Measurements from ENCODE around the gene ABCG2.
"Not testable (repeated sequence)": the region's sequence is repeated elsewhere in the genome, so short reads cannot be mapped to it uniquely, and the experiment has no call there.

The ABCG2 gene

DNA sequence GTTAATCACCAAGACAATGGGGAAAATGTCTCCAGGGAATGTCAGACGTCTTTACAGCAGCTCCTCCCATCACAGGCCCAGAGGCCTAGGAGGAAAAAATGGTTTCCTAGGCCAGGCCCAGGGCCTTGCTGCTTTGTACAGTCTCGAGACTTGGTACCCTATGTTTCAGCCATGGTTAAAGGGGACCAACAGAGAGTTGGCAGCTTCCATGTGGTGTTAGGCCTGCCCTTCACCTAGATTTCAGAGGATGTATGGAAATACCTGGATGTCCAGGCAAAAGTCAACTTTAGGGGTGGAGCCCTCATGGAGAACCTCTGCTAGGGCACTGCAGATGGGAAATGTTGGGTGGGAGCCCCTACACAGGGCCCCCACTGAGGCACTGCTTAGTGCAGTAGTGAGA lies 38.5 kb downstream of the ABCG2 start:
- in situ Hi-C loops (cut with MboI; ENCODE audit: low sequenced_read_pairs), result no loop called here

DNA sequence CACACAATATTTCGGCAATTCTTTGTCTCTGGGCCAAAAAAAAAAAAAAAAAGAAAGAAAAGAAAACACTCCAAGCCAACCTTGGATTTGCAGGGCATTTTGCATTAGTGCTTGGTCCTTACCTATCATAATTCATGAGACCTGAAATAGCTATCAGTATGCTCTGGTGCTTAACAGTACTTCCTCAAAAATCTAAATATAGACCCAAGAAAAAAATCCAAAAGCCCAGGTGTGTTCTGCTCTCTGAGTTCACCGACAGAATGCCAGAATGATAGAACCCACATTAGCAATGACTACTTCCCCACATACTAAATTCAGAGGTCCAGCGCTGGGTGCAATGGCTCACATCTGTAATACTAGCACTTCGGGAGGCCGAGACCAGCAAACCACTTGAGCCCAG lies 42.9 kb downstream of the ABCG2 start:
- in situ Hi-C loops (cut with MboI; ENCODE audit: low sequenced_read_pairs), result no loop called here

DNA sequence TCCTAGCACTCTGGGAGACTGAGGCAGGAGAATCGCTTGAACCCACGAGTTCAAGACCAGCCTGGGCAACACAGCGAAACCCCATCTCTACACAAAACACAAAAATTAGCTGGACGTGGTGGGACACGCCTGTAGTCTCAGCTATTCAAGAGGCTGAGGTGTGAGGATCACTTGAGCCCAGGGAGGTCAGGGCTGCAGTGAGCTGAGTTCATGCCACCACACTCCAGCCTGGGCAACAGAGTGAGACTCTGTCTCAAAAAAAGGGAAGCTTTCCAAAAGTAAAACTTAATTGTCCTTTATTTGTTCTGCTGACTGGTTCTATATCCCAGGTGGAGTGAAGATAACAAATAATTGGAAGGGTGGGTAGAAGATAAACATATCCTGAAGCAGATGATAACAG lies 45.6 kb downstream of the ABCG2 start:
- in situ Hi-C loops (cut with MboI; ENCODE audit: low sequenced_read_pairs), result no loop called here

DNA sequence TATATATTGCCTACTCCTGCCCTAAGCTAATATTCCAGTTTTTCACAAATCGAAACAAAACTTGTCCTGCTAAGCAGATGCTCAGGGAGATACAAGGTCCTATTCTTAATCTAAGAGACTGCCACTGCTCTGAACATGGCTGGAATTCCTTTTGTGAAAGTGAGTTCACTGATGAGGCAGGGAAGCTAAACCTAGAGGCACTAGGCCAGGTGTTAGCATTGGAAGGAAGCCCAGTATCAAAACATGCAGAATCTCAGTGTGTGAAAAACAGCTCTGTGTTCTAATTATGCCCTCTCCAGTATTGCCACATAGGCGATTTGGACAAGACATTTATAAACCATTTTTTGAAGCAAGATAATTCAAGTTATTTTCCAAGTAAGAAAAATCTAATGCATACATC lies 47.6 kb downstream of the ABCG2 start:
- in situ Hi-C loops (cut with MboI; ENCODE audit: low sequenced_read_pairs), result no loop called here

DNA sequence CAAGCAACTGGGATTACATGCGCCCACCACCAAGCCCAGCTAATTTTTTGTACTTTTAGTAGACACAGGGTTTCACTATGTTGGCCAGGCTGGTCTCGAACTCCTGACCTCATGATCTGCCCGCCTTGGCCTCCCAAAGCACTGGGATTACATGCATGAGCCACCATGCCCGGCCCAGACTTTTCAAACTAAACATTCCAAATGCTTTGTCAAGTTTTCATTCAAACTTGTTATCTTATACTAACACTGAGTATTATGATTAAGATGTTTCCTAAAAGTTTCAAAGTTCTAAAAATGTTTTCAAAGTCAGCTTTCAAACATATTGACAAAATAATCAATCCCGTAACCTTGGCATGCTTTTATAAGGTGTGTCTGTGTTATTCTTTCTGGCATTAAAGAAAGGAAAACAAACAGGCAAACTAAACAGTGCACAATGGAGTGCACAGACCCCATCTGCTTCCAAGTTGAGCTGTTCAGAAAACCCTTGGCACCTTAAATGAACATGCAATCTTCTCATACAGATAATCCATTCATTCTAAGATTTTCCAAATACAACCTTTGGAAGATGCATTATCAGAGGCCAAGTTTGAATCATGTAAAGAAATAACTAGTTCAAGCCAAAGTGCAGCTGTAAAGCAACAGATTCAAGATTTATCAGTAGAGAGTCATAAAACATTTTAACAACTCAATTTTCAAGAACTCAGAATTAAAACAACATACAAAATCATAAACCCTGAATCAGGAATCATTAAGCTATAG lies 49.1 kb downstream of the ABCG2 start:
- in situ Hi-C loops (cut with MboI; ENCODE audit: low sequenced_read_pairs), result no loop called here

DNA sequence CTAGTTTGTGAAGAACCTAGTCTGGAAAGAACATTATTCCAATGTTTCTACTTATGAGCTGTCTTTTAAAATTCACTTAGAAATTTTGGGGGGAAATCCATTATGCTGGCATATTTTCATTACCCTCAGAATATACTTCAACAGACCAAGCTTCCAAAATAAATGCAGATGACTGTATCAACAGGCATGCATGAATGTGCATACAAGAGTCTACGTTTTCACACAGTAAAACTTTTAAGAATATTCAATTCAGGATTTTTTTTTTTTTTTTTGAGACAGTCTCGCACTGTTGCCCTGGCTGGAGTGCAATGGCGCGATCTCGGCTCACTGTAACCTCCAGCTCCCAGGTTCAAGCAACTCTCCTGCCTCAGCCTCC lies 49.7 kb downstream of the ABCG2 start:
- in situ Hi-C loops (cut with MboI; ENCODE audit: low sequenced_read_pairs), result no loop called here

DNA sequence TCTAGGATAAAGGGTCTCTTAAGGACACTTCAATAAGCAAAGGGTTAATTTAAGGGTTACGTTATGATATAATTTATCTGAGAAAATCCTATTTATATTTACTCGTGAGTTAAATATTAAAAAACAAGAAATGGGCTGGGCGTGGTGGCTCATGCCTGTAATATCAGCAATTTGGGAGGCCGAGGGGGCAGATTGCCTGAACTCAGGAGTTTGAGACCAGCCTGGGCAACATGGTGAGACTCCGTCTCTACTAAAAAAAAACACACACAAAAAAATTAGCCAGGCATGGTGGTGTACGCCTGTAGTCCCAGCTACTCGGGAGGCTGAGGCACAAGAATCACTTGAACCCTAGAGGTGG lies 50.4 kb downstream of the ABCG2 start:
- in situ Hi-C loops (cut with MboI; ENCODE audit: low sequenced_read_pairs), result not testable (repeated sequence)

DNA sequence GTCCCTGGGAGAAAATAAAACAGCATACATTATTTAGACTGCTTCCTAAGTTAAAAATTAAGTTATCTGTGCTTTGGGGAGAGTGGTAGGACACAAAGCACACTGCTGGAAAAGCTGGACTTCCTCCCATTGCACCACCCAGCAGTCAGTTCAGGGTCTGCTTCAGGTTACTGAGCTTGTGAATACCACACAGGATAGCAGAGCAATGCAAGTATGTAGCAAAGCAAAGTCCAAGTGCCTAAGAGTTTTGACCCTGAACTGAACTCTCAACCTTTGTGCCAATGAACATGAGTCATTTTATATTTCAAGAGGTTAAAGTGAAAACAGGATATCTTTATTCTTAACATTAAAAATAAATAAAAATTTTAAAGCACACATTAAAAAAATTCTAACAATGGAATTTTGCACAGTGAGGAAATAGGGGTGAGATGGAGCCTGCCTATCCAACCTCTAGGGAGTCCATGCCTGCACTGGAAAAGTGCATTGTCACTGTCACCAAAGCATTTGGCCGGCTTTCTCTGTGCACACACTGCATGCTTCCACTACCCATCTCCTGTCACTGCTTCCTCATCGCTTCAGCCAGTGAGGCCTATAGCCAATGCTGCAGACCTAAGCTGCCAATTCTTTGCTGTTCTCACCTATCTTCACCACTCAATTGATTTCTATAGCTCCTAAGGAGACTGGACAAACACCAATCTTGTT lies 50.9 kb downstream of the ABCG2 start:
- in situ Hi-C loops (cut with MboI; ENCODE audit: low sequenced_read_pairs), result no loop called here

DNA sequence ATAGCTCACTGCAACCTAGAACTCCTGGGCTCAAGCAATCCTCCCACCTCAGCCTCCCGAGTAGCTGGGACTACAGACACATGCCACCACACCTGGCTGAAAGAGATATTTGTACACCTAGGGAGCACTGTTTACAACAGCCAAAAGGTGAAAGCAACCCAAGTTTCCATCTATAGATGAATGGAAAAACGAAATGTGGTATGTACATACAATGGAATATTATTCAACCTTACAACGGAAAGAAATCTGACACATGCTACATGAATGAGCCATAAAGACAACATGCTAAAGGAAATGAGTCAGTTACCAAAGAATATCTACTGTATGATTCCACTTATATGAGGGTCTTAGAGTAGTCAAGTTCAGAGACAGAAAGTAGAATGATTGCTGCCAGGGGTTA lies 52.2 kb downstream of the ABCG2 start:
- in situ Hi-C loops (cut with MboI; ENCODE audit: low sequenced_read_pairs), result no loop called here

DNA sequence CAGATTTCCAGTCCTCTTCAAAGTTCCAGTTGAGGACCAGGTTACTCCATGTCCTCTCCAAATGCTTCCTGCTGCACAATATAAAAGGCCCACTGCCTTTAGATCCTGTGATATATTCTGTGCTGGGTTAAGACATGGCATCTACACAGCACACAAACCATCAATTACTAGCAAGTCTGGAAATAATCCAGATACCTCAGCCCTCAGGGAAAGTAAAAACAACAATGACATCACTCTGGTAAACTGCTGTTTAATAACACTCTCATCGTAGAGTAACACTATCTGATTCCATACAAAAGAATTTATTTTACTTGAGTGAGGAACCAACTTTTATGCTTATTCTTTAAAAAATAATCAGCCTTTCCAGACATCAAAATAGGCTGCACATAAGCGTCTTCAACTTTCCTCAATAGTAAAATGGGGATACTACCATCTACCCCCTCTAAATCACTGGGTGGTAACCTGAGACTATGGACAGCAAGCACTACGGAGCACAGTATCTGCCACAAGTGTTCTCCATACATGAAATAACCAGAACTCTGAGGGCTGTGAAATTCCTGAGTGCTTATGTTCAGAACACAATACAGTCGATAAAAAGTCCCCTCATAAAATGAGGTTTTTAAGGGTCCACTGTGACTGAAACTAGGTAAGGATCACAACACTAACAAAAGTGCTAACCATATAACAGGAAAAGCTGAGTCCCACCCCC lies 53.4 kb downstream of the ABCG2 start:
- in situ Hi-C loops (cut with MboI; ENCODE audit: low sequenced_read_pairs), result no loop called here

DNA sequence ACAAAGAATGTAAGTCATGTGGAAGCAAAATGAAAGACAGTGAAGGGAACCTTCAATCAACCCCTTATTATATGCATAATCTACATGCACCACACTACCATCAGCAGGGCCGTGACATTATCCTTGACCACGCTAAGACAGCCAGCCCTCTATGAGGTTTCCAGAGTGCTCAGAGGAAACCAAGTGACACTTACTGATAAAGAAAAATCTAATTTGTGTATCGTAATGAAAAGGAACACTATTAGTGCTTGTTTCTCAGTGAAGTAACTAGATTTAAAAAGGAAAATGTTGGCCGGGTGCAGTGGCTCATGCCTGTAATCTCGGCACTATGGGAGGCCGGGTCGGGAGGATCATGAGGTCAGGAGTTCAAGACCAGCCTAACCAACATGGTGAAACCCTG lies 56.4 kb downstream of the ABCG2 start:
- in situ Hi-C loops (cut with MboI; ENCODE audit: low sequenced_read_pairs), result no loop called here

DNA sequence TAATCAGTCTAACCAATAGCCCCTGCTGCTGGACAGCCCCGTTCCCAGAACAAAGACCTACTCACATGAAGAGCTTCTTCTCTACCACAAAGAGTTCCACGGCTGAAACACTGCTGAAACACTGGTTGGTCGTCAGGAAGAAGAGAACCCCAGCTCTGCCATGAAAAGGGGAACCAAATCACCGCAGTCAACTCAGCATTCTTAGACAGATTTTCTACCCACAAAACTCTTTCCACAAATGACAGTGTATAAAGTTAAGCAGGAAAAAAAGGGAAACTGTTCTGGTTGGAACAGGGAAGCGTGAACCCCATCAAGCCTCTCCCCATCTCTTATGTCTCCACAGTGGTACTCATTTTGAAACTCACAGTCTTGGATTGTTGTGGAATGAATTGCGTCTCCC lies 57.3 kb downstream of the ABCG2 start:
- in situ Hi-C loops (cut with MboI; ENCODE audit: low sequenced_read_pairs), result no loop called here

DNA sequence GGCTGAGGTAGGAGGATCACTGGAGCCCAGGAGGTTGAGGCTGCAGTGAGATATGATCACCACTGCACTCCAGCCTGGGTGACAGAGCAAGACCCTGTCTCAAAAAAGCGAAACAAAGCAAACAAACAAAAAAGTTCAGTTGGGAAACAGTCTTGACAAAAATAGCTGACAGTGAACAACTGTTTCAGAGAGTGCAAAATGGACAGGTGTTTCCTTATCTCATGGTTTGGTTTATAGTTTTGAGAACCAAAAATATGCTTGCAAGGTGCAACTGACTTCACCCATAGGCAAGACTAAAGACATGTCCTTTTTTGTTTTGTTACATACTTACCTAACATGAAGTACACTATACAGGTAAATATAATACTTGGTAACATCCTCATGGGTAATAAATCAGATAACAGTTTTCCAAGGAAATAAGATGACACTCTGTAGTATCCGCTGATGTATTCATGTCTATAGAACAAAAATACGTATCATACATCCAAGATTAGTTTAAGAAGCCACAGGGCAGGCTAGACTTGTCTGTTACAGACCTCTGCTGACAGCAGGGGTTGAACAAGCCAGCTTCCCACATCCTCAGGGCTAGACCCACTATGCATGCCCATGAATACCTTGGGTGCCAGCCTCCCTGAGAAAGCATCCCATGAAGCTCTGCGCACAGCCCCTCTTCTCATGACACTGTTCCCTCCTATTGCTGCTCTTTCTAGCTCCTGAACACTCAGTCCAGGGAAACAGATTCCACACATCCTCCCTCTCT lies 59.3 kb downstream of the ABCG2 start:
- in situ Hi-C loops (cut with MboI; ENCODE audit: low sequenced_read_pairs), result no loop called here

DNA sequence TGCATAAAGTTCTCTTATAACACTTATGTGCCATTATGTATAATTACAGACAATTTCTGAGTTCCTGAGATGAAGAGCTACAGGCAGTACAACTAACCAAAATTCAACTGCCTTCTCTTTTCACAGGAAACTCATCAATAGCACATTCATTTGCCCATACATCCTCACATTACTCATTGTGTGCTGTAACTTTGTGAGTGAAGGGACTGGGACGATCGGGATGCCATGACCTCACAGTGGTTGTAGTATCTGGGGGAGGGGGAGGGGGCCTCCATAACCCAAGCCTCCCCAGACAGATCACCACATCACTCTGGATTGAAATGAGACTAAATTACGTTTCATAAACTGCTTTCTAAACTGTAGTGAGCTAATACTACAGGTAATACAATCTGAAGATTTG lies 60.7 kb downstream of the ABCG2 start:
- in situ Hi-C loops (cut with MboI; ENCODE audit: low sequenced_read_pairs), result no loop called here

DNA sequence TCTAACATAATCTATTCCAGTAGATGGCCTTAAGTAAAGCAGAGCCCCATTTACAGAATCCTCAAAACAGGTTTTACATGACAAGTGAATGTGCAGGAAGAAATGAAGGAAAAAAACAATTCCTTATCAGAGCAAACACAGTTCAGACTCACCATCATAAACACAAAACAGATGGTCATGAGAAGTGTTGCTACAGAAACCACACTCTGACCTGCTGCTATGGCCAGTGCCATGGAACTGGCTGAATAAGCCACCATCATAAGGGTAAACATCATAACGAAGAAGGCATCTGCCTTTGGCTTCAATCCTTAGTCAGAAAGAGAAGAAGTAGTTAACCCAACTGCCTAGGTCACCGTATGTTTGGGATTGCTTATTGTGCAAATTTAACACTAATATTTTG lies 61.1 kb downstream of the ABCG2 start:
- in situ Hi-C loops (cut with MboI; ENCODE audit: low sequenced_read_pairs), result no loop called here

DNA sequence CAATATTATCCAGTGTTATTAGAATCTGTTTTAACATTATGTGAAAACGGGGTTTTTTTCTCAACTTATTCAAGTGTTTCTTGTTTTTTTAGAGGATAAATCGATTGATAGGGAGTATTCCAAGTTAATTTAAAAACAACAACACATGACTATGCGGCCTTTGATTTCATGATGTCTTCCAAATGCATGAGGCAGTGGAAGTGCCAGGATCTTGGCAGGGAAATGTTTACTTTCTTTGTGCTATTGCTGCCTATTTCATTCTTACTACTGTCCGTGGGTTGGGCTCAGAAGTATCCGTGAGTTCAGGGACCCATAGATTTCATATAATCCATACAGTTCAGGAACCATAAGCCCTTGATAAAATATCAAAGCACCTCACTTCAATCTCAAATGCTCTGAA lies 64.6 kb downstream of the ABCG2 start:
- in situ Hi-C loops (cut with MboI; ENCODE audit: low sequenced_read_pairs), result no loop called here

DNA sequence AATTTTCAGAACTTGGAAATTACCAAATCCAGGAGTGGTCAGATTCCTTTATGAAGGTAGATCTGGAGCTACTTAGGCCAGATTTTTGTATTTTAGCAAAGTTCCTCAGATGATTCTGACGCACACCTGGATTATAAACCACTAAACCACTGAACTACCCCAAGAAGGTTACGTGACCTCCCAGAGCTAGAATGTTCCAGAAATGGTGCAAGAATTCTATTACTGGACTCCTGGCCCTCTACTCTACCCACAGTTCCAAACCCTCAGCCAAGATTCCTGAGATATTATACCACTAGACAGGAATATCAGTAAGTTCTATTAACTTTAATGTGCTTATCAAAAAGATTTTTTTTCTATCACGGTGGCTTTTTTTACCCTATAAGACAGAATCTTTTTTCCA lies 67.1 kb downstream of the ABCG2 start:
- in situ Hi-C loops (cut with MboI; ENCODE audit: low sequenced_read_pairs), result no loop called here

DNA sequence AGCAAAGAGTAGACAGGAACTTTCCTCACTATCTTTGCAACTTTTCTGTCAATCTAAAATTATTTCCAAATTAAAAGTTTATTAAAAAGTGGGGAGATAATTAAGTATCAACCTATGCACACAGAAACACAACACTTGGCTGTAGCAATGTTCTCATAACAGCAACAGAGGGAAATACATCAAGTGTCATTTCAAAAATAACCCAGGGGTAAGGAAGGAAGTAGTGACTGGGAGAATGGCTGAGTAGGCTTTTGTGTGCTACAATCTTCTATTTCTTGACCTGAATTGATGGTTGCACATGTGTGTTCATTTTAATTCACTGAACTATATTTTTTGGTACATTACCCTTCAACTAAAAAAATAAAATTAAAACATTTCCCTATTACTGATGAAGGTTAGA lies 67.5 kb downstream of the ABCG2 start:
- in situ Hi-C loops (cut with MboI; ENCODE audit: low sequenced_read_pairs), result no loop called here

DNA sequence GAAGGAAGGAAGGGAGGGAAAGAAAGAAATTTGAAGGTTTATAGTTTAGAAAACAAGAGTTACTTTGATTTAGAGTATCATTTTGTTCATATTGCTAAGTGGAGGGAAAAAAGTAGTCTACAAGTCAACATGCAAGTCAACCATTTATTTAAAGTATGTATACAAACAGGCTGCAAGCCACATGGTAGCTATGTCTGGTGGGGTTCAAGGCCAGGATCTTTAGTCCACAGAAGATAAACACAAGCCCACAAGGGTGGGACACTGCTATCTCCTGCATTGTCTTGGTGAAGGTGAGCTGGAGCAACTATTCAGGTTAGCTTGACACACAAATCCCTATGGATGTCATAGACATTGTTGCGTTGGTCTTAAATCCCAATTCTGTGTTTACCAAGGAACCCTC lies 71.4 kb downstream of the ABCG2 start:
- in situ Hi-C loops (cut with MboI; ENCODE audit: low sequenced_read_pairs), result no loop called here

DNA sequence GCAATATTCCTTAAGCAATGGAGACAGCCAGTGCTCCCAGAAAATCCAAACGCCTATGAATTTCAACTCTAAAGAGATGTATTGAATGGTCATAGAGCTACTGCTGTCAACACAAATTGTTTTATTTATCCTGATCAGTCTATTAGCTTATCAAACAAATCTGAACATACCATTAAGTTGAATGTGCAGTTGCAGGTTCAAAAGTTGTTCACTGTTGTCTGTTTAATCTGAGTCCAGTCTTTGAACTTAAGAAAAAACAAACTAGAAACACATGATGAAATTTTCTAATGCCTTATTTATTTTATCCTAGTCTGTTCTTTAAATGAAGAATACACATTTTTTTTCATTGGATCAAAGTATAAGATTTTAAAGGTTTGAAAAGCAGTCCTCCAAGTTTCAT lies 77.8 kb downstream of the ABCG2 start:
- in situ Hi-C loops (cut with MboI; ENCODE audit: low sequenced_read_pairs), result no loop called here

DNA sequence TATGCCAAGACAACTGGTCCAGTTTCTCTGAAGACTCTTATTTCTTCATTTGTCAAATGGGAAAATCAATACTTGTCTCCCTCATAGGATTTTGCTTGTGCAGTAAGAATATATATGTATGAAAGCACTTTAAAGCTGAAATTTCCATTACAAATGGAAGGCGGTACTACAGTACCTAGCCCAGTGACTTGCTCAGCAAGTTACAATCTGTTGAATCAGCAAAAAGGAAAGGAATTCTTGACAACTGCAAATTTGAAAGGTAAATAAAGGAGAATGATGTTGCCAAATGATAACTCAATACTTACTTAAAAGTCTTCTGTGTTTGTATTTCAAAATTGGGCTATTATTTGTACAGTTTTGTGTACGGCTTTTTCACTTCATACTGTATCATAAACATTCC lies 79.9 kb downstream of the ABCG2 start:
- in situ Hi-C loops (cut with MboI; ENCODE audit: low sequenced_read_pairs), result no loop called here
